Common myeloid progenitor, CD34-positive (primary cell): ENCODE data around the gene BBS7.

ENCODE experiments used
- CTCF ChIA-PET: fragments of 350-600 bp; sonication (Branson Sonifier 250); formaldehyde crosslinking; loops from one replicate; lab custom pipeline; 2021; ENCODE audit warnings: antibody characterized with exemption; lab: Charles Lee
- POLR2A ChIA-PET: fragments of 350-600 bp; sonication (Branson Sonifier 250); formaldehyde crosslinking; loops from one replicate; lab custom pipeline; 2021; ENCODE audit warnings: antibody characterized with exemption; lab: Charles Lee
- DNase-seq, 3 donors: peaks; one replicate each; pipeline versions ENCODE4 v3.0.0 to v3.0.0-alpha.2; 2013
- H3K27ac ChIP-seq, 2 experiments: 1 replicate in 1 of 2; 2 replicates in 1 of 2; pipeline ENCODE4 v1.7.0; 2013; ENCODE audit warnings: inconsistent platforms in 2 of 2, low read length in 2 of 2, mild to moderate bottlenecking in 2 of 2, low read depth in 1 of 2, moderate library complexity in 1 of 2; ENCODE audit not compliant: severe bottlenecking in 2 of 2, insufficient read depth in 1 of 2, poor library complexity in 1 of 2
- H3K27me3 ChIP-seq, 5 experiments: replicated peaks in 2 of 5; 1 replicate in 3 of 5; 2 replicates in 2 of 5; pipeline versions ENCODE4 v1.6.1 to v1.7.0; 2013; ENCODE audit warnings: low read length in 4 of 5, mild to moderate bottlenecking in 2 of 5, moderate library complexity in 2 of 5, inconsistent platforms in 1 of 5; ENCODE audit not compliant: insufficient read depth in 5 of 5, control insufficient read depth in 4 of 5
- H3K36me3 ChIP-seq, 4 experiments: 1 replicate in 2 of 4; 2 replicates in 2 of 4; pipeline versions ENCODE4 v1.6.1 to v1.7.0; 2013; ENCODE audit warnings: low read length in 3 of 4, control low read depth in 1 of 4, mild to moderate bottlenecking in 1 of 4; ENCODE audit not compliant: control insufficient read depth in 4 of 4, insufficient read depth in 4 of 4
- H3K4me1 ChIP-seq, 4 experiments: 1 replicate in 3 of 4; 2 replicates in 1 of 4; pipeline versions ENCODE4 v1.6.1 to v1.7.1; 2013; ENCODE audit warnings: low read length in 3 of 4, mild to moderate bottlenecking in 3 of 4, control low read depth in 1 of 4, inconsistent platforms in 1 of 4, moderate library complexity in 1 of 4; ENCODE audit not compliant: control insufficient read depth in 4 of 4, insufficient read depth in 4 of 4; ENCODE audit errors: control extremely low read depth in 1 of 4
- H3K4me3 ChIP-seq, 7 experiments: 1 replicate in 4 of 7; 2 replicates in 3 of 7; pipeline versions ENCODE4 v1.5.1 to v1.7.0; 2013; ENCODE audit warnings: mild to moderate bottlenecking in 7 of 7, low read length in 6 of 7, moderate library complexity in 6 of 7, inconsistent platforms in 2 of 7, low read depth in 2 of 7, control low read depth in 1 of 7; ENCODE audit not compliant: insufficient read depth in 4 of 7, control insufficient read depth in 1 of 7; ENCODE audit errors: extremely low read depth in 1 of 7
- H3K9me3 ChIP-seq, 5 experiments: 1 replicate in 4 of 5; 2 replicates in 1 of 5; pipeline versions ENCODE4 v1.6.1 to v1.7.1; 2013; ENCODE audit warnings: low read length in 4 of 5, mild to moderate bottlenecking in 2 of 5, inconsistent platforms in 1 of 5, low read depth in 1 of 5, moderate library complexity in 1 of 5; ENCODE audit not compliant: control insufficient read depth in 4 of 5, insufficient read depth in 2 of 5; ENCODE audit errors: control extremely low read depth in 1 of 5
- WGBS: methylation state at CpG from one replicate; pipeline ENCODE4 v1.1.5; 2013; ENCODE audit not compliant: insufficient coverage; 5-methylcytosine and 5-hydroxymethylcytosine counted together

The BBS7 gene

DNA sequence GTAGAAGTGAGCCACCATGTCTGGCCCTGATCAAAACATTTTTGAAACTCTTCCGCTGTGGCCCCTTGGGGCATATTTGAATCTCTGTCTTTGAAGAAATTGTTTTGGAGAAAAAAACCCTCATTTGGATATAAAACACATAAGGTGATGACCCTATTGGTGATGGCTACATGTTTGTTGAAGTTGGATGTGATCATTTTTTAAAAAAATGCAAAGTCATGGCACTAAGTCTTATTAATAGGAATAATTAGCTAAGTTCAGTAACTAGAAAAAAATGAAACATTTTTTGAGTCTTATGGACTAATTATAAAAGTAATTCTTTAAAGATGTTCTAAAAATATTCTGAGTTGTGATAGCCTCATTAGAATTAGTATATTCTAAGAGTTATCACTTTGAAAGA lies 17.9 kb upstream of the BBS7 start:
- H3K4me3 ChIP-seq: no peak overlapping the region
- no peak overlapping the region for H3K27ac ChIP-seq
- H3K4me1 ChIP-seq: peaks cover 0 to 3% (median 0%) of the 10 kb centered on the region in 4 experiments
- no peaks in the 10 kb centered on the region for H3K36me3 ChIP-seq
- WGBS: no CpG with 5 or more reads among the region's 1 CpG
- H3K9me3 ChIP-seq: peaks cover 0 to 3% (median 0%) of the 10 kb centered on the region in 5 experiments
- no peak for DNase-seq
- CTCF ChIA-PET: no interaction called here
- H3K27me3 ChIP-seq: no peaks in the 10 kb centered on the region
- POLR2A ChIA-PET: interaction anchor here (0.7 kb wide), 1 partner anchor 262 kb away, joined by 3 read pairs; no protein-coding TSS in a partner anchor

DNA sequence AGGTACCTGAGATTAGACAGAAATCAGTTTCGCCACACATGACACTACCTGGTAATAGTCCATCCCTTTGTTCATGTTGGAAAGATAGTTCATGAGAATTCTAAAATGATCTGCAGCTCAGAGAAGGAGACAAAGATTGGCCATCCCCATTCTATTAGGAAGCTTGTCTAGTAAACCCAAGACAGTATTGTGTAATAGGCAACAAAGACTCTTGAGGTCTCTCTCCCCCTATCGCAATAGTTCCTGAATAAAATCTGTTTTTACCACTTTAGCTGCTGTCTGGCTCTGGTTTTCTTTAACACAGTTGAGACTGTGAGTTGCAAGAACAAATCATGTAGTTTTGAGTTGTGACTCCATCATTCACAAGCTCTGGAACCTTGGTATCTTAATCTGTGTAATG lies 14.8 kb upstream of the BBS7 start:
- Histone ChIP-seq H3K4me3 (no peak overlapping the region), H3K9me3 (no peaks in the 10 kb centered on the region), H3K27ac (no peak overlapping the region), H3K36me3 (no peaks in the 10 kb centered on the region), H3K4me1 (peaks cover 0 to 3% (median 0%) of the 10 kb centered on the region in 4 experiments), H3K27me3 (peaks cover 0 to 3% (median 0%) of the 10 kb centered on the region in 5 experiments)
- ChIA-PET POLR2A (no interaction called here), CTCF (interaction anchor here (1.6 kb wide), 1 partner anchor 16 kb away, joined by 3 read pairs; no protein-coding TSS in a partner anchor)
- DNase-seq: no peak
- WGBS: no CpG with 5 or more reads among the region's 2 CpGs

DNA sequence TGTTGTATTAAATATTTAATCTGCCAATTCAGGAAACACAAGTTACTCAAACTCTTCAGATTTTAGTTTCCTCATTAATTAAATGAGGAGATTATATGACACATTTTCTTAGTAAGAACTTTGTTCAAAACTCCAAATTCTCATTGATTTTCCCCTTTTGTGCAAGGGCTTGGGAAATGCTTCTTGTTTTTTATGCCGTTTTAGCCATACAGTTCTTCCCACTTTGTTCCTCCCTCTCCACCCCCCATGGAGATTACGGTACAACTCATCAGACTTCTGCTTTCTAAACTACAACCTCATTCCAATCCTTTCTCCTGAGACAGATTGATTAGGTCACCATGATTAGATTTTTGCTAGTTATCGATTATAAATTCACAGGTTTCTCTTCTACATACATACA lies 10.9 kb upstream of the BBS7 start:
- Histone ChIP-seq H3K27ac (no peak overlapping the region), H3K9me3 (no peaks in the 10 kb centered on the region), H3K4me3 (no peak overlapping the region), H3K27me3 (peaks cover 0 to 3% (median 0%) of the 10 kb centered on the region in 5 experiments), H3K36me3 (no peaks in the 10 kb centered on the region), H3K4me1 (peaks cover 0 to 3% (median 0%) of the 10 kb centered on the region in 4 experiments)
- ChIA-PET CTCF (no interaction called here), POLR2A (no interaction called here)
- 29% methylated on average over 1 of the region's 3 CpGs for WGBS
- DNase-seq: peak in 2 of 3 donors; percentile 13 to 21

DNA sequence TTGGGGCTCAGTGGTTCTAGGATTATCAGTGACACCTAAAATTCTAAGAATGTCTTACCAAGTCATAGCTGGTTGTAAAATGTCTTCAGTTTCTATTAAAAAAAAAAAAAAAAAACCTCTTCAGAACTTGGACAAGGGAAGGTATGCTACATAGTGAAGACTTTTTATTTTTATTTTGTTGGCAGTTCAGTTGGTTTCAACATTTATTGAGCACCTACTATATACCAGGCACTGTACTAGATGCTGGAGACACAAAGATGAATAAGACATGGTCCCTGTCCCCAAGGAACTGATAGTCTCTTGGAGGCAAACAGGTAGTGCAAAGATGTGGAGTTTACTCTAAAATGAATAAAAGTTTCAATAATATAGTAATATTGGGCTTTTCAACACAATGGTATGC lies 8.9 kb upstream of the BBS7 start:
- H3K27ac ChIP-seq: no peak overlapping the region

DNA sequence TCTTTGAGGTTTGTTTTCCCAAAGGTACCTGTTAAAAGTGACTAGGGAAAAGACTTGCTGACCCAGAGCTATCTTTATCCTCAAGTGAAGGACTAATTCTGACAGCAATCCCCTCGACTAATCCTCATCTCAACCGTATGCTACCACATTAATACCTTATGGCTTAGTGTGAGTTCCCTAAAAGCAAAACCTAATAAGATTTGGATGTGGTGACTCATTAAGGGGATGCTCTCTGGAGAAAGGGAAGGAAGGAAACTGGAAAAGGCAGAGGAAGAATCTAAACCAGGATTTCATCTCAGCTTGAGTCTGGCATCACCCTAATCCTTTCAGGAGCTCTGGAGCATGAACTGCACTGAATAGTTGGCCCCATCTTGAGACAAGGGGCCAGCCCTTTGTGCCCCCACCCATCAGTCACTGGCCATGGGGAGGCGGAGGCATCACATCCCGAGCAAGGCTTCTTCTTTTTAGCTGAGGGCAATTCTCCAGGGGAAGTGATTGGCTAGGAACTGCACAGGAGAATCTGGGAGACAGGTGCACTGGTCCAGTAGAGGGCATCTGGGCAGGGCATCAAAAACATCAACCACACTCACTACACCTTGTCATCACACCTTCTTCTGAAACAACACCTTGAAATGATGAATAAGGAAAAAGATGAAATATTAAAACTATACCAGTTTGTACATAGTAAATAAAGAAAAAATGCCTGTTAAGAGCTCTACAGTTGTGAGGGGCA lies 6.9 kb upstream of the BBS7 start:
- WGBS: 100% methylated on average over 1 of the region's 4 CpGs
- no peaks in the 10 kb centered on the region for H3K9me3 ChIP-seq
- H3K36me3 ChIP-seq: no peaks in the 10 kb centered on the region
- POLR2A ChIA-PET: no interaction called here
- H3K27me3 ChIP-seq: peaks cover 0 to 3% (median 0%) of the 10 kb centered on the region in 5 experiments
- H3K4me1 ChIP-seq: peaks cover 0 to 14% (median 7%) of the 10 kb centered on the region in 4 experiments
- CTCF ChIA-PET: interaction anchor here (1.4 kb wide), 1 partner anchor 21 kb away, joined by 5 read pairs; no protein-coding TSS in a partner anchor
- H3K27ac ChIP-seq: no peak overlapping the region
- DNase-seq: no peak
- H3K4me3 ChIP-seq: no peak overlapping the region

More for the DNA sequence above, 8.9 kb upstream of the BBS7 start:
- ChIA-PET POLR2A (no interaction called here), CTCF (interaction anchor here (0.6 to 1.2 kb wide), 3 partner anchors 22 to 182 kb away, joined by 3 to 4 read pairs (median 3); partner anchors contain the start of gene ANXA5)
- Histone ChIP-seq H3K9me3 (no peaks in the 10 kb centered on the region), H3K36me3 (no peaks in the 10 kb centered on the region), H3K4me3 (no peak overlapping the region), H3K4me1 (no peaks in the 10 kb centered on the region), H3K27me3 (peaks cover 0 to 3% (median 0%) of the 10 kb centered on the region in 5 experiments)
- DNase-seq: no peak

DNA sequence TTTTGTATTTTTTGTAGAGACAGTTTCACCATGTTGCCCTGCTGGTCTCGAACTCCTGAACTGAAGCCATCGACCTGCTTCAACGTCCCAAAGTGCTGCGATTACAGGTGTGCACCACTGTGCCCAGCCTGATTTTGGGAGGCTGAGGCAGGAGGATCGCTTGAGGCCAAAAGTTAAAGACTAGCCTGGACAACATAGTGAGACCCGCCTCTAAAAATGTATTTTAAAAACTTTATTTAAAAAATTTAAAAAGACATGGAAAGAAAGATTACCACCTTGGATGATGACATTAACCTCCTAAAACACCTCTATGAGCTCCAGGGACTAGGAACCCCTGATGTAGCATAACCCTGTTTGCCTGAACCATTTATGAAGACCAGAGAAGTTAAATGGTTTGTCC lies 5.8 kb upstream of the BBS7 start:
- Histone ChIP-seq H3K9me3 (no peaks in the 10 kb centered on the region), H3K4me1 (peaks cover 0 to 14% (median 7%) of the 10 kb centered on the region in 4 experiments), H3K4me3 (no peak overlapping the region), H3K36me3 (no peaks in the 10 kb centered on the region), H3K27me3 (peaks cover 0 to 3% (median 0%) of the 10 kb centered on the region in 5 experiments), H3K27ac (no peak overlapping the region)
- POLR2A ChIA-PET: no interaction called here
- WGBS: 98% methylated on average over 4 of the region's 6 CpGs
- no peak for DNase-seq
- CTCF ChIA-PET: no interaction called here

DNA sequence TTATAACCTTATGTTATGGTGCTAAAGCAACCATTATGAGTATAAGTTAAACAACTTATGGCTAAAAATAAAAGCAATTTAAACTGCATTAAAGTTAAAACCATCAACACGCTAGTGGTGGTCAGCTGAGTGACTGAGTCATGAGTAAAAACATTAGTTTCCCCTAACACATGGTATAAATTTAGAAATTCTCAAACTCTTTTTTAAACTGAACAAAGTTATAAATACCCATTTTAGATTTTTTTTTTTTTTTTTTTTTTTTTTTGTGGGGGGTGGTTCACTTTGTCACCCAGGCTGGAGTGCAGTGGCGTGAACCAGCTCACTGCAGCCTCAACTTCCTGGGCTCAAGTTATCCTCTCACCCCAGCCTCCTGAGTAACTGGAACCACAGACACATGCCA lies 5.4 kb upstream of the BBS7 start:
- peaks cover 0 to 18% (median 7%) of the 10 kb centered on the region in 4 experiments for H3K4me1 ChIP-seq
- H3K27ac ChIP-seq: no peak overlapping the region
- H3K4me3 ChIP-seq: no peak overlapping the region
- no peaks in the 10 kb centered on the region for H3K9me3 ChIP-seq
- no CpG with 5 or more reads among the region's 2 CpGs for WGBS
- DNase-seq: no peak
- H3K27me3 ChIP-seq: peaks cover 0 to 3% (median 0%) of the 10 kb centered on the region in 5 experiments
- H3K36me3 ChIP-seq: no peaks in the 10 kb centered on the region
- CTCF ChIA-PET: no interaction called here
- POLR2A ChIA-PET: no interaction called here
